GM18520 (cell line): ENCODE measurements around the gene GPRASP2.

ENCODE experiments used
- ATAC-seq: cut with Tn5 transposase; IDR thresholded peaks from one replicate; pipeline ENCODE4 v1.9.1; 2021; ENCODE audit not compliant: unreplicated experiment

The GPRASP2 gene

DNA sequence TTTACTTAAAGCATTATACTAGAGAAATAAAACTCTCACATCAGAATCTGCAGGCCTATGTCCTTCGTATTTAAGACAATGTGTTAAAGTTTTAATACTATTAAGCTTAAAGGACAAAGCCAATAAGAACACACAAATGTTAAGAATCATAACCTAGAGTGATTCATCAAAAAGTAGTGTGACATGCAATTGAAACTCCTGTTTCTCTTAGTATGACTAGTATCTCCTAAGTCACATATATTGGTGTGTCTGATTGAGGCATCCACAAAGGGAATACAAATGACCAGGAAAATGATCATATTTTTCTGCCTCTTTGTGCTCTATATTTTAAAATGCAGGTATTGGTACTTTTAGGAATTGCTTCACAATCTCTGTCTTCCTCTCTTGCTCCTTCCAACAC, 32.1 kb downstream of the GPRASP2 start:
- no peak for ATAC-seq

DNA sequence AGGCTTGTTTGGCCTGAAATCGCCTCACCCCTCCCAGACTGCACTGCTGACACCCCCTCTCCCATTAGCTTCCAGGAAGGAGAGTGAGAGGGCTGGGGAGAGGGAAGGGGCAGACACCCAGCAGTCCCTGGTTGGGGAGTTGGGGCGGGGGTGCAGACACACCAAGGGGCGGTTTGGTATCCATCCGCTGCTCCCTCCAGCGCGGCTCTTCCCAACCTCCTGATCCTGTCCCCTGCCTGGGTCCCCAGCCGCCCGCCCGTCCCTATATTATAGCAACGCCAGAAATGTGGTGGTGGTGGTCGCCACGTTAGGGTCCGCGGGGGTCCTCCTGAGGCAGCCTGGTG, 33.2 kb downstream of the GPRASP2 start:
- no peak for ATAC-seq

DNA sequence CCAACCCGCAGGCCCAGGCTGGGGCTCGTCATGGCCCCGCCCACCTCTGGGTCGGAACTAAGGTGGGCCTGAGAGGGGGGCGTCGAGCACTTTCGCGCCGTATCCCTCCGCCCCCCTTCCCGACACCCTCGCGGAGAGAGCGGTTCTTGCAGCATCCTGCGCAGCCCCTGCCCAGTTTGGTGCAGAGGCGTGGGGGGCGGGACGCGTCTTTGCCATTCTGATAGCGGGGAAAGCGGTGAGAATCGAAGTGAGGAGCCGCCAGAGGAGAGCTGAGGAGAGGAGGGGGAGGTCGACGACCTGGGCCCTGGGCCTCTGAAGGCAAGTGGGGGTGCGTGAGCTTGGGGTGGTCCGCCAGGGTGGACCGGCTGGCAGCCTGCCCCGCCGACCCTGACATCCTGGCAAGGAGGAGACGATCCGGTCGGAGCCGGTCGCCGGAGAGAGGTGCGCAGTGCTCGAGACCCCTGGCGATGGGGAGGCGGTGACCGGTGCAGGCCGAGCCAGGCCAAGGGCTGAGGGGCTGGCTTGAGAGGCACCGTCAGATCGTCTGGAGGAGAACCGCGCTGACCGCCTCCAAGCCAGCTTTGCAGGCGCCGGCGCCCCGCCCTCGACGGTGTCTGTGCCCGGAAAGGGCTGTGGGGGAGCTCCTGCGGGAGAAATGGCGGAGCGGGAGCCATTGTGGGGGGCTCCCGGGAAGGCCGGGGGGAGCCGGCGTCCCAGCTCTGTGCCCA, 33.8 kb downstream of the GPRASP2 start:
- no peak for ATAC-seq

DNA sequence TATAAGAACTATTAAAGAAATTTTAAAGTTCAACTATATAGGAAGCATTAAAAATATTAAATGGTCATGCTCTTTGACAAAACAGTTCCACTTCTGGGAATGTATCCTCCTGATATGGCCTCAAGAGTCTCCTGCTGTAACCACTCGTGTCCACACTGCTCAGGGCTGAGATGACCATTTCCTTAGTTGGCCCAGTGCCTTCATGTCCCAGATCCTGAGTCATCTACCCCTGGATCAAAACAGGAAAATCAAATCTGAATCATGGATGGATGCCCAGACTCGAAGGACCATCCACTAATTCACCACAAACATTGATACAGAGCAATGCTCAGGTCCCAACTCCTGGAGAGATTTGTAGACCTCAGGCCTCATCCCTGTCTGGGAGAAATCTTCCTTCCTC, 53.0 kb downstream of the GPRASP2 start:
- ATAC-seq, result no peak

DNA sequence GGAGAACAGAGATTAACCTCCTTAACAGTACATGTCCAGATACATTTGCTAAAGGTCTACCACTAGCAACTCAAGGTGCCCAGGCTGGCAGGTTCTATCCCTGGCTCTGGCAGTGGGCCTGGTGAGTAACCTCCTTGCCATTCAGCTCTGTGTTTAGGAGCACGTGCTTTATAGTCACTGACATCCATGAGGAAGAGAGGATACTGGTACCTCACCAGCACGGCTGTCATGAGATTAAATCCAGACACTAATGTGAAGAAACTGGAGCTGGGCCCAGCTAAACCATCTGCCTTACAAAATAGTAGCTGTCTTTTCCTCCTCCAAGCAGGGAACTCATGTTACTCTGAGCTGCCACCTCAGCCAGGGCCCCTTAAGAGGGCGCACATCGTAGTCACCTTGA, 53.6 kb downstream of the GPRASP2 start:
- ATAC-seq, result no peak

DNA sequence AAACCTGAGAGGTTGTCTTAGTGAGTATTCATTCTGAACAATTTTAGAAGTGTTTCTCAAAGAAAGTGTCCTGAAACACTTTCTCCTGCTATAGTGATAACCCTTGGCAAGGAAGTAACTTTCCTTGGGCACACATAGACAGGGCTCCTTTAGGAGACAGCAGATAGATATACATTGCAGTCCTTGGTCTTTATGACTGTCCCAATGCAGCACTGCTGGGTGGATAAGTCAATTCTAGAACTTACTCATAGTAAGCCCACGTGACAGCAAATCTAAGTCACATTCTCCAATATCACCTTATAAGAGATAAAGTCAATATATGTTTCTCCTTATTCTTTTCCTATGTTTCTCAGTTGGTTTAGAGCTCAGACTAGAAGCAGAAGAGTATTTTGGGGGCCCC, 55.0 kb downstream of the GPRASP2 start:
- ATAC-seq, result no peak
